Measurements from ENCODE around the gene DHRS13.
"Not testable (repeated sequence)": the region's sequence is repeated elsewhere in the genome, so short reads cannot be mapped to it uniquely, and the experiment has no call there.

Gene DHRS13

DNA sequence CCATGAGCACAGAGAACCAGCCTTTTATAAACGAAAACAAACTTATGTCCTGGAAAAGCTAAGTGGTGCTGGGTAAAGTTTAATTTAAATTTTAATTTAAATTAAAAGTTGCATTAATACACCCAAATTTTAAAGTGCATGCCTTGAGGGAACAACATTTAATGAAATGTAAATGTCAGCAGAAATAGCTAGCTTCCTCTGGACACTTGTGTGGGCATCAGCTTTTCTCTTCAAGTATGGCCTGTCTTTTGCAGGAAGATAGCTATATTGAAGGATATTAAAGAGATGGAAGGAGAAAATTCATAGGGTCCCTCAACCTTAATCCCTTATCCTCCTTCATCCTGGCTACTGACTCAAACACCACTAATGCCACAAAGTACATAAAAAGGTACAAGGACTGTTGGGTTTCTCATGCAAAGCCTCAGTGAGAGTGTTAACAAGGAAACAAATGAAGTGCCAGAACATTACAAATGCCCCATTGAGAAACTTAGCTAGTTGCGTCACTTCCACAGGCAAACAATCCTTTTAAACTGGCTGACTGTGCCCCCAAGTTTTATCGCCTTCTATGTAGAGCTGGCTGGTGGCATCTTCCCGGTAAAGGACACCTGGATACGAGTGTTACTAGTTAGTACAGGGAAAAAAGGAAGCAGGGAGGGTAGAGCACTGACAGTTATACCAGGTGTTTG lies 34.3 kb upstream of the DHRS13 start:
- FAIRE-seq (no peak), DNase-seq (ENCODE audit: extremely low spot score, insufficient read length, low read depth) (no peak)

DNA sequence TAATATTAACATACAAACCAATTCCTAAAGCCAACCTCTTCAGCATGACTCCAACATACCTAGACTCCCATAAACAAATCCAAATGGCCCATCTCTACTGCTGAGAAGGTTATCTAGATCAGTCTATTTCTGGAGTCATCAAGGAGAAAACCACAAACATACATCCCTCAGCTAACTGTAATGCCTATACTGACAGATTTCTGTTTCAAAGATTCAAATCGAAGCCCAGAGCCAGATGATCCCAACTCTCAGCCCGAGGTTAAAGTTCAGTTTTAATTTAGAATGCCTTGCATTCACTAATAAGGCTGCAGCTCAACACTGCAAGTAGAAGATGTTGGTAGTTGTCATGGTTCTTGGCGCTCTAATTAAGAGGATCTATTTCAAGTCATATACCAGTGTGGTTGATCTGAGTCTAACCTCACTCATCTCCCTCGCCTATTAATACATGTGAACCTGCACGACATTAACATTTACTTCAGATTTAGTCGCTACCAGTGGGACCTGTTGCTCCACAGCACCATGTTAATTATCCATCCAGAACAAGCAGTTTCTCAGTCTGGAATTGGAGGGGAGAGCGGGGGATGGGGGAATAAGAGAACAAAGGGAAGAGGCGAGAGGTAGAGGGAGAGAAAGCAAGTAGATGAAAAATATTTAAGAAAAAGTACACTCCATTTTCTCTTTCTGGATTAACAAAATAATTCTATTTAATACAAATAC lies 33.0 kb upstream of the DHRS13 start:
- FAIRE-seq (no peak), DNase-seq (ENCODE audit: extremely low spot score, insufficient read length, low read depth) (no peak)

DNA sequence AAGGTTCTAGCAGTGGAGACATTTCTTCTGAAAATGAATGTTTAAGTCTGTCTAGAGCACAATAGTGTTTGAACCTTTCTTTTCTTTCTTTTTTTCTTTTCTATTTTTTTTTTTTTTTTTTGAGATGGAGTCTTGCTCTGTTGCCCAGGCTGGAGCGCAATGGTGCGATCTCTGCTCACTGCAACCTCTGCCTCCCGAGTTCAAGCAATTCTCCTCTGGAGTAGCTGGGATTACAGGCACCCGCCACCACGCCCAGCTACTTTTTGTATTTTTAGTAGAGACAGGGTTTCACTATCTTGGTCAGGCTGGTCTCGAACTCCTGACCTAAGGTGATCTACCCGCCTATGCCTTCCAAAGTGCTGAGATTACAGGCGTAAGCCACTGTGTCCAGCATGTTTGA lies 31.6 kb upstream of the DHRS13 start:
- not testable (repeated sequence) for DNase-seq (ENCODE audit: extremely low spot score, insufficient read length, low read depth); FAIRE-seq

DNA sequence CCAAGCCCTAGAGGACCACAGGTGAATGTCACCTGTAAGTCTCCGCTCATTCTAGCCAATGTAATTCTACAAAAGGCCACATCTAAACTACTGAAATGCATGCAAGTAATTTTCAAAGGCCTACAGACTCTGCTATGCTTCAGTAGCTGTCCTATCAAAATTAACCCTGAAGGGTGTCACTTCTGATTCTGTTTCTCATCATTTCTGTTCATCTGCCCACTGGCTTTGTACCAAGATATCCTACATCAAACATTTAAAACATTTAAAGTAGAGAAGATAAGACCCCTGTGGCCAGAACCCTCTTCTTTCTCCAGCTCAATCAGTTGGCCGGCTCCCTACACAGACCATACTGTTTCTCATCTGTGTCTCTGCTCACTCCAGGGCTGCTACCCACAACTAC lies 26.9 kb upstream of the DHRS13 start:
- no peak for FAIRE-seq

DNA sequence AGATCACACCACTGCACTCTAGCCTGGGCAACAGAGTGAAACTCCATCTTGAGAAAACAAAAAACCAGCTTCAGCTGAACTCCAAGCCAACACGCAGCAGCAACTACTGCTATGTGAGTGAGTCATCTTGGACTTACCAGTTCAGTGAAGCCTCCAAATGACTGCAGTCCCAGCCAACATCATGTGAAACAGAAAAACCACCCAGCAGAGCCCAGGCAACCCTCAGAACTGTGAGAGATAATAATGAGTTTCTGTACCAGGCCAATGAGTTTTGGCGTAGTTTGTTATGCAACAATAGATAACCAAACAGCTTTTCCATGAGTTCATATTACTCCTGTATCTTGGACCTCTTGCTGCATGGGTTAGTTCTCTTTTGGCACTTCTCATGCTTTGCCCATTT lies 25.2 kb upstream of the DHRS13 start:
- DNase-seq (ENCODE audit: extremely low spot score, insufficient read length, low read depth) (no peak), FAIRE-seq (no peak)

More for the DNA sequence above, 26.9 kb upstream of the DHRS13 start:
- no peak for DNase-seq (ENCODE audit: extremely low spot score, insufficient read length, low read depth)

DNA sequence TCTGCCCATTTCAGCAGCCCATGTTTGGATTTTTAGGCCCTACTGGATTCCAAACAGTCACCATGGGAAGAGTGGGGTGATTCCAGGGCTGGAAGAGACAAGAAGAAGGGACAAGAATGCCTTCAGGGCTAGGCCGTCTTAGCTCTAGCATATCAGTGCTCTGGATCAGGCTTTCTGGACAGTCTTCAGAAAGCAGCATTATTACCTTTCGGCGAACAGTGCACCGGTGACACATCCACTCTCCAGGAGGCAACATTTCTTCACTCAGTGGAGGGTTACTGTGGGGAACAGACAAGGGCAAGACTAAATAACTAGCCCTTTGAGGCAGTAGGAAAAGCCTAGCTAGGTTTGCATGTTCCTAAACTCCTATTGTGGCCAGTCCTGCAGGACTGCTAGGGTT lies 23.9 kb upstream of the DHRS13 start:
- FAIRE-seq (no peak), DNase-seq (ENCODE audit: extremely low spot score, insufficient read length, low read depth) (no peak)

DNA sequence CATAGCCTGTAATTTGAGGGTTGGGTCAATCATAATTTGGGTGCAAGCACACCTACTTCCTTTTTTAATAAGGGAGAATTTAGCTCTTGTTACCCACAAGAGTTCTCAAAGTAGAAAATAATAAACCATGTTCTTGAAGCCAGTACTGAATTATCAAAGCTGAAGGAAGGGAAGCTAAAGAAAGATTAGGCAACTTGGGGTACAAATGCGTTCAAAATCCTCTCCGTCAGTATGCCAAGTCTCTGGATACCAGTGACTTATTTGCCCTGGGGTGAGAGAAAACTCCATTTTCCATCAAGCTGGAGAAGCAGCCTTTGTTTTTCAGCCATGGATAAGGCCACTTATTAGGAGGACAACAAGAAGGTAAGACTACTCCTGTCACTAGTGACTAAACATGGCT lies 23.5 kb upstream of the DHRS13 start:
- no peak for FAIRE-seq
- DNase-seq (ENCODE audit: extremely low spot score, insufficient read length, low read depth) = no peak

DNA sequence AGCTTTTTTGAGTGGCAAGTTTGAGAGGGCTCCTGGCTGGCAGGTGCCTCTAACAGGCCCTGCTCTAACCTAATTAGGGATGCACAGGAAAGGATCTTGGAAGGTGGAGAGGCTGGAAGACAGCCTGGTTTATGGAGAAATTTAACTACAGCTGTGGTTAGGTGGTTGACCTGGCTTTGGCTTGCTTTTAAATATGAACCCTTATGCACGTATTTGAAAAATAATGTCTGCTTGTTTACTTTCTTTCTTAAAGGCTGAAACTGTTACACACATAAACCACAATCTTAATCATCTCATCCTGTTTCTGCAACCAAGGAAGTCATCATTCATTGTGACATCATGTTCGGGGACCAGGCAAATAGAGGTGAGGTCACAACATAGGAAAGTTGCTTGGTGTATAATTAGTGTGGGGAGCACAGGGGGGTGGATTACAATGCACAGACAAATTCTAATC lies 23.1 kb upstream of the DHRS13 start:
- FAIRE-seq = peak; percentile 57

DNA sequence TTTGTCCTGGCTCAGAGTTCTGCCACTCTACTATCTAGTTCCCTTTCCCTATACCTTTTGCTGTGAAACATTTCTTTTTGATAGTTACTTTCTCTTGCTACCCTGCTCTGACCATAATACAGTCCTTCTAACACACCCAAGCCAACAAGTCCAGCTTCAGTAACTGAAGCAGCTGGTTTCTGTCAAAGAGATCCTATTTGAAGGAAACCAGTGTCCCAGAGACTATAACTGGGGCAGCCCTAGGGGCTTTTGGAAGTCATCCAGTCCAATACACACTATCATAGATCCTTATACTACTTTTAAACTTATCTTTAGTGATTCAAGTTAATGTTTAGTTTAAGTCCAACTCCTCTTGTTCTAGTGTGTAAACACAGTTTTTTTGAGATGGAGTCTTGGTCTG lies 17.3 kb upstream of the DHRS13 start:
- DNase-seq (ENCODE audit: extremely low spot score, insufficient read length, low read depth) = no peak
- FAIRE-seq = no peak

More for the DNA sequence above, 23.1 kb upstream of the DHRS13 start:
- no peak for DNase-seq (ENCODE audit: extremely low spot score, insufficient read length, low read depth)

DNA sequence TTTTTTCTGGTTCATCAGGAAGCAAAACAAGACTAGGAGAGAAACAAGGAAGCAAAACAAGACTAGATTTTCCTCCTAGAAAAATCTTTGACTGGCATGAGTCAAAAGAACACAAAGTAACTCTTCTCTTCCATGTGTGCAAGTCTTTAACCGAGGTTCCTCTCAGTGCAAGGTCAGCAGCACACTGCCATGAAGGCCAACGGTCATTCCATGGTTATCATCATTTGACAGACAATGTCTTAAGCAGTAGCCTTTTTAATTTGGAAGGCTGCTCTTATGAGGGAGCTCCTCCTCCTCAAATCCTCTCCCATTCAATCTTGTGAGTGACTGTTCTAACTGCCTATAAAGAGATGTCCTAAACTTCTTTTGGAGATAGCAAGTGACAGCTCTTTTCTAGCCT lies 15.4 kb upstream of the DHRS13 start:
- FAIRE-seq (no peak), DNase-seq (ENCODE audit: extremely low spot score, insufficient read length, low read depth) (no peak)

DNA sequence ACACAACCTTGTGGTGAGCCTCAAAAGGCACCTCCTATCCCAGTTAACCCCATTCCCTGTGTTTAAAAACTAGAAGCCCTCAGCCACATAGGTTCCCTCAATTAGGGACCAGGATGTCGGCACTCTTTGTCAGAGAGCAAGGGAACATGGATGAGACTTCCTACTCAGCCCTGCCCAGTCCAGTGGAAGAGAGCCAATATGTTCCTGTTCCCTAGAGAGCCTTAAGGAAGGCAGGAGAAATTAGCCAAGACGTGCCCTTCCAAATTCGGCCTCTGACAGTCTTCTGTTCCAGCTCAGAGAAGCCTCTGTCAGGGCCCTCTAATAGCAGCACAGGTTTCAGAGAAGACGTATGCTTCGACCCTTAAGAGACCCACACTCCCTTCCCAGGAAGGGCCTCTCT lies 14.6 kb upstream of the DHRS13 start:
- FAIRE-seq (no peak), DNase-seq (ENCODE audit: extremely low spot score, insufficient read length, low read depth) (no peak)

DNA sequence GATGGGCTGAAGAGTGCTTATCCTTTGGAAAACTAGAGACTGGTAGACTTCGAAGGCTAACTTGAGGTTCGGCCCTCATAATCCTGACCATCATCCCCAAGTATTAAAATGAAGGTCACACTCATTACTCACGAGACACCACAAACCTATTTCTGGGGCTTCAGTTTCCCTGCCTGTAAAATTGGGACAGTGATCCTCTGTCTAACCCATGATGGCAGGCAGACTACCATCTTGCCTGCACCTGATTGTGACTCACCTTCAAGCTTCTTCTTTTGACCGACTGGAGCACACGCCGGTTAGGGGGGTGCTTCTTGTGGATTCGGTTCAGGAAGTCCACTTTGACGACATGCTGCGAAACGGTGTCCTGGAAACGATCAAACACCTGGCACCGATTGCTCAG lies 14.2 kb upstream of the DHRS13 start:
- no peak for FAIRE-seq
- no peak for DNase-seq (ENCODE audit: extremely low spot score, insufficient read length, low read depth)

DNA sequence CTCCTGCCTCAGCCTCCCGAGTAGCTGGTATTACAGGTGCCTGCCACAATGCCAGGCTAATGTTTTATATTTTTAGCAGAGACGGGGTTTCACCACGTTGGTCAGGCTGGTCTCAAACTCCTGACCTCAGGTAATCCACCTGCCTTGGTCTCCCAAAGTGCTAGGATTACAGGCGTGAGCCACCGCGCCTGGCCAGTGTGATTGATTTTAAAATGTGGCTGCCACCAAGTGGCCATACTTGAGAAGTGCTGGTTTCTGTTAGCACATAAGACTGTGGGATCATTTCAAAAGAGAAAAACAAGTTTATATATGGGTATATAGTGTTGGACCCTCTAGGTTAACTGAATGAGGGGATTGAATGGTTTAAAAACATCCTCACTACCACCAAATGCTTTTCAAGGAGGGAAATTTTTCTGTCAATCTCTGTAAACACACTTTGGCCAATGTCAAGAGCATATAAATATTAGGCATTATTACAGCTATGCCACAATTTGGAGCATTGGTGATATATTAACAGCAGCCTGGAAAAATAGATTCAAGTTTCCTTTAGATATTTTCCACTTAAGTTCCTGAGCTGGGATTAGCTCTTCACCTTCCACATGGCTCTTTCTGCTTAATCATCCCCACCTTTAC lies 13.5 kb upstream of the DHRS13 start:
- FAIRE-seq (no peak), DNase-seq (ENCODE audit: extremely low spot score, insufficient read length, low read depth) (no peak)

DNA sequence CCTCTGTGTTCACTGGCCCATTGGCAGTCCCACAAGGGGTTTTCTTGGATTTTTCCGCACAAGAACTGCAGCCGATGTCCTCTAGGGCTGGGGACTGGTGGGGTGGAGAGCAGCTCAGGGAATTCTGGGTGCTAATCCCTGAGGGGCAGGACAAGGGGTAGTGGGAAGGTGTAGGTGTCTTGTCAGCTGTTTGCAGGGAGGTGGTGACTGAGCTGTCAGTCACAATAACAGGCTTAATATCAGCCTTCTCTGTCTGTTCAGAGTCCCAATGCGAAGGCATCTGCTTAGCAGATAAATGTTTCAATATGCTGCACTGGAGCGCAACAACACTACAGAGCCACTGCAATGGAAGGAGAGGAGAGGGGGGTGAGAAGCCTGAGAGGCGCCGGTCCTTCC lies 10.1 kb upstream of the DHRS13 start:
- no peak for DNase-seq (ENCODE audit: extremely low spot score, insufficient read length, low read depth)
- no peak for FAIRE-seq

DNA sequence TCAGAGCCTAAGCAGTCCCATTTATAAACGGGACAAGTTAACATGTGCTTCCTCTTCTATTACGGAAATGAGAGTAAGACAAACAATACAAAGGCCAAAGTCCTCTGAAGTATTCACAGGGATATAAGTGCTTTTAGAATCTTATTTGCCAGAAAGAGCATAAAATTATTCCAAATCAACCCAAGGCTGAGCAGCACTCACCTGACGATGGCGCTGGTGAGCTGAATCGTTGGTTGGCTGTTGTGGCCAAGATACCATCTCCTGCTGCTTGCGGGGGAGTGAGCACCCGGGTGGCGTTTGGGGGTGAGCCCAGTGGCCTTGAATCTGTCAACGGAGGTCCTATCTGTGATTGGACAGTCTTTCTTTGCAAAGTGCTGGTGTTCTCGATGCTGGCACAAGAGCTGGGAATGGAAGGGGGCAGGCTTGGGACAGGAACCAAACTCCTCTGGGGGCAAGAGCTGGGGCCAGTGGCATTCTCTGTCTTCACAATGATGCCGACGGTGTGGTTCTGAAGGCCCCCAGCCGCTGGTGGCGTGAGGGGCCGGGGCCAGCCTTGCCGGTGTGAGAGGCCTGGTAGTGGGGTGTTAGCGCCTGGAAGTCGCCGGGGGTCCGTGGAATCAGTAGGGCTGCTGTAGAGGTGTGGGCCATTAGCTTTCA lies 9.5 kb upstream of the DHRS13 start:
- no peak for FAIRE-seq
- no peak for DNase-seq (ENCODE audit: extremely low spot score, insufficient read length, low read depth)

DNA sequence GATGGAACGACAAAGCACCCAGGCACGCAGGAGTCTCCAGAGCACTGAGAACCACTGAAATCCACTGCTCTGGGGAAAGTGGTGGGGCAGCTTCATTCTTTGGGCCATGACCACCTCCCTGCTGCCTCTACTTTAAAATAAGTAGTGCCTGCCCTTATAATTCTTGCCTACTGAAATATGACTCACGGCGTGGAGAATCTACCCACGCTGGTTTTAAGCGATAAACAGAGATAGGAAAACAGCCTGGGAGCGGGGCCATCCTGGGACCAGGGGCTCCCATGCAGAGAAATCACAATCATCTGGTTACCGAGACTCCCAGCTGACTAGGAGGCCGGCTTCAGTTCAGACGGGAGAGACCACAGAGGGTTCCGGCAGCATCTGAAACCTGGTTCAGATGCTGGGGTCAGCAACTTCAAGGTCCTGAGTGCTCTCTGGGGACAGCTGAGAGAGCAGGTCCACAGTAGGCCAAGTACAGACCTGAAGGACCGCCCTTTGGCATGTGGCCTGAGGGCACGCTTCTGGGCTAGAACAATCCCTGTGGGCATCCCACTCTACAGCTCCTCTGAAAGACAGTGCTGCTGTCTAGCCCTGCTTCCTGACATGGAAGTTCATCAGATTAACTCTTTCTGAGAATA lies 8.6 kb upstream of the DHRS13 start:
- no peak for DNase-seq (ENCODE audit: extremely low spot score, insufficient read length, low read depth)
- no peak for FAIRE-seq

DNA sequence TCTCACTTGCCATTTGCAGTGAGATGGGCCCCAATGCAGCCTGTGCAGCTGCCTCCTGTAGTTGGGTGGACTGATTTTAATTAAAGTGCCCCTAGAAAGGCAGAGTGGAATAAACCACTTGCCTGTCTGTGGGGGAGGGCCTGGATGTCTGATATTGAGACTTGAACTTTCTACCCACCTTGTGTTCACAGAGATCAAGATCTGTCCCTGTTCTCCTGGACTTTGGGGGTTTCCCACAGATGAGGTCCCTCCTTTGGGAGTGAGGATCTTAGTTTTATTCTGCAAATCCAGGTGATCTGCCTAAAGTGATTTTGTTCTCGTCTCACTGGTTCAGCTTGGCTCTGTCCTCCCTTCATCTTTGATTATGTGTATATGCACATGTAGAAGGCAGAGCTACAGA lies 7.7 kb upstream of the DHRS13 start:
- DNase-seq (ENCODE audit: extremely low spot score, insufficient read length, low read depth) (no peak), FAIRE-seq (no peak)

DNA sequence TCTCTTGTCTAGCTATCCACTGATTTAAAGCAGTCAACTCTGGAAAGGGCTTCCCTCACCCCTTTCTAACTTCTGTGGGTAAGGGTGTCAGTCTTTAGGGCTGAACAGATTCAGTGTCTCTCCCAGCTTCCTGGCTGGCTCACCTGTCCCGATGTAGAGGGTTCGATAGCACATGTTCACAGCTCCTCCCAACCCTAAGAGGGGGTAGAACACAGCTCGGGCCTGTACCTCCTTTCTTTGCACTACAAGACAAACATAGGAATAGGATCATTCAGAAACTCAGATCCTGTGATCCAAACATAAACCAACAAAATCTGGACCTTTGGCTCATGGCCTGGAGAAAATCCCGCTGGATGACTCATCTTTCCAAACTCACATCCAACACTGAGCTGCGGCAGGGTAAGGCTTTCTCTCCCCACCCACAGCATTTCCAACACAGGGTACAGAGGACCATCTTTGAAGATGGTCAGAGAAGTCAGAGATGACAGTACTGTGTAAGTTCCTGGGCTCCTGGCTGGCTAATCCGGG lies 5.8 kb upstream of the DHRS13 start:
- no peak for FAIRE-seq
- no peak for DNase-seq (ENCODE audit: extremely low spot score, insufficient read length, low read depth)

DNA sequence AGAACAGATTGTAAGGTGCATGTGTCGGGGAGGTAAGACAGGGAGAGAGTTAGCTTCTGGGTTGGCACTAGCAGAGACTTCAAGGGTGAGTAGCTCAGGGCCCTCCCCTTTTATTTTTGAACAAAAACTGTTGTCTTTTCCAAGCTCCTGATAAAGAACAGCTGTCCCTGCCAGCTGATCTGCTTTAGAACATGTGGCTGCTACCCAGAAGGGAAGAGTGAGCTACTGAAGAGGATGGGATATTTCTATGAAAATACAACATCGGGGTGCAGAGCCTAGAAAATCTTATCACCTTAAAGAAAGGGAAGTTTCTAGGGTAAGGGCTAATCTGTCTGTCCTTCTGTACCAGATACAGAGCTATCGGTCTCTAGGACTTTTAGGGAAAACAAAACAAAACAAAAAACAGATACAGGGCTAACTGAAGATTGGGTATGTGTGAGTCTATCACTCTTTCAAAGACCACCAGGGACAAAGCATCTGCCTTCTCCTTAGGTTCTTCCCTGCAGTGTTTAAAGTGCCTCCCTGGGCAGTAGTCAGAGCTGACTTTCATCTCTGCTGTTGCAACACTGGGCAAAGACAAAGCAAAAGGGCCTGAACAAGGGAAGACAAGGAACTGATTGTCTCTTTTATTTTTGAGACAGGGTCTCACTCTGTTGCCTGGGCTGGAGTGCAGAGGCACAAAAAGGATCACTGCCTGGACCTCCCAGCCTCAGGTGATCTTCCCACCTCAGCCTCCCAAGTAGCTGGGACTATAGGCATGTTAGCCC lies 5.0 kb upstream of the DHRS13 start:
- FAIRE-seq (no peak), DNase-seq (ENCODE audit: extremely low spot score, insufficient read length, low read depth) (no peak)
